Ovary (tissue), 9 donors: ENCODE results near the gene YY1. TPM values are rescaled to one million over a fixed set of nuclear protein-coding genes. Genes with fewer than 3 reads are reported as not detected.

Experiments
- DNase-seq, 5 donors: peaks; one replicate each; pipeline ENCODE4 v3.0.0-alpha.2; 2019 to 2020
- H3K27ac ChIP-seq, 2 donors: fragments of 200-600 bp; one replicate each; pipeline versions ENCODE4 v1.5.1 to v1.8.0; 2019 to 2022
- H3K27me3 ChIP-seq: fragments of 200-600 bp; one replicate; pipeline ENCODE4 v1.8.0; 2022
- H3K36me3 ChIP-seq: fragments of 200-600 bp; sonication (generic); one replicate; pipeline ENCODE4 v1.5.1; 2019
- H3K4me1 ChIP-seq: one replicate; pipeline ENCODE4 v1.8.1; 2013; ENCODE audit warnings: mild to moderate bottlenecking, moderate library complexity; ENCODE audit not compliant: insufficient read depth
- H3K4me3 ChIP-seq: fragments of 200-600 bp; sonication (generic); one replicate; pipeline ENCODE4 v1.5.1; 2017
- H3K9me3 ChIP-seq, 2 donors: fragments of 200-600 bp in 1 of 2; sonication (generic) in 1 of 2; one replicate each; pipeline versions ENCODE4 v1.5.1 to v1.8.1; 2013 to 2019; ENCODE audit warnings: mild to moderate bottlenecking in 1 of 2, moderate library complexity in 1 of 2
- CTCF ChIP-seq, 3 donors: fragments of 450-650 bp in 2 of 3; fragments of 200-600 bp in 1 of 3; IDR thresholded peaks; one replicate each; pipeline versions ENCODE4 v1.5.1 to v1.8.0; 2016 to 2022; ENCODE audit warnings: antibody characterized with exemption in 3 of 3, mild to moderate bottlenecking in 1 of 3
- EP300 ChIP-seq: sonication (generic); formaldehyde crosslinking; IDR thresholded peaks from one replicate; pipeline ENCODE4 v1.6.1; 2017; ENCODE audit warnings: antibody characterized with exemption
- POLR2A ChIP-seq: fragments of 450-650 bp; IDR thresholded peaks from one replicate; pipeline ENCODE4 v1.6.1; 2017; ENCODE audit warnings: antibody characterized with exemption, mild to moderate bottlenecking, moderate library complexity
- WGBS, 3 donors: extraction: QIAGEN DNeasy Blood & Tissue Kit in 1 of 3; methylation state at CpG; one replicate each; pipeline versions ENCODE4 v1.1.5 to v1.1.7; 2013 to 2017; 5-methylcytosine and 5-hydroxymethylcytosine counted together
- intact Hi-C, 4 donors: fragments of 100-400 bp; cut with DNase I; formaldehyde crosslinking; loops; one replicate each; pipeline versions ENCODE4 v1.11.0 to v1.15.1; 2022 to 2023
- polyA plus RNA-seq, 2 donors: library from polyadenylated mRNA; stranded (reverse); fragments of 200-250 nt in 1 of 2; fragments of 350-450 nt in 1 of 2; fragmentation: Illumina TruSeq in 1 of 2; extraction: RNeasy Lipid Tissue Mini Kit (QIAGEN cat#74804) in 1 of 2; gene quantifications; one replicate each; pipeline ENCODE4 v1.2.3, GENCODE V29; 2013 to 2014
- total RNA-seq, 7 donors: library from RNA; depleted of rRNA in 2 of 7; stranded (reverse); fragments of >200 nt in 2 of 7; fragmentation: NEBNext Ultra II Directional in 3 of 7; extraction: Animal tissue kit (Norgen Biotek cat#: 25700) in 3 of 7; gene quantifications; one replicate each; pipeline versions ENCODE4 v1.1.0 to v1.2.4, GENCODE V29; 2016 to 2023
- donor health status: DM: no; HTN: no; CAD: no; lungs with moderate emphysema.
- donor health status: DM: no; HTN: no; CAD: no.
- donor health status: Bipolar disorder and iron deficiency.
- donor health status: DM: yes; HTN: yes; CAD: no.
- donor health status: DM: no; HTN: no; CAD: no.
- donor health status: DM: yes; HTN: yes; CAD: no.

The YY1 gene
- total and polyA plus RNA-seq, 9 donors: 24.1 to 75.8 (median 58.1) TPM

- WGBS, 3 donors: 43 to 58% (median 47%) methylated on average over 10 of the region's 10 CpGs
- TF ChIP-seq CTCF (IDR thresholded peaks at IDR 0.05) (no peak), POLR2A (no peak), EP300 (no peak)
- Histone ChIP-seq H3K4me1 (no peaks in the 10 kb centered on the region), H3K27me3 (no peaks in the 10 kb centered on the region), H3K9me3 (no peaks in the 10 kb centered on the region), H3K27ac (no peak overlapping the region), H3K36me3 (no peaks in the 10 kb centered on the region), H3K4me3 (no peak overlapping the region)
- DNase-seq: no peak
- intact Hi-C loops: loop anchor here in 1 of 4 donors (5.0 kb wide), 1 partner anchor 71 kb away; no protein-coding TSS in a partner anchor
These were observed 74.0 kb downstream of the YY1 start for GRCh38 chr14:100312877-100313400.

- no peak for DNase-seq
- TF ChIP-seq POLR2A: no peak
- TF ChIP-seq EP300: no peak
- no peak for TF ChIP-seq CTCF (IDR thresholded peaks at IDR 0.05)
- WGBS, 3 donors: 62 to 73% (median 73%) methylated on average over 25 to 26 of the region's 26 CpGs
- Histone ChIP-seq H3K9me3 (no peaks in the 10 kb centered on the region), H3K36me3 (no peaks in the 10 kb centered on the region), H3K27ac (no peak overlapping the region), H3K27me3 (no peaks in the 10 kb centered on the region), H3K4me1 (no peaks in the 10 kb centered on the region), H3K4me3 (no peak overlapping the region)
- intact Hi-C loops: loop anchor here in 1 of 4 donors (5.0 kb wide), 1 partner anchor 71 kb away; no protein-coding TSS in a partner anchor
These were observed 74.7 kb downstream of the YY1 start for GRCh38 chr14:100313464-100314230.

- Histone ChIP-seq H3K9me3 (no peaks in the 10 kb centered on the region), H3K4me1 (no peaks in the 10 kb centered on the region), H3K4me3 (no peak overlapping the region), H3K27me3 (no peaks in the 10 kb centered on the region), H3K27ac (no peak overlapping the region), H3K36me3 (no peaks in the 10 kb centered on the region)
- intact Hi-C loops: loop anchor here in 1 of 4 donors (5.0 kb wide), 1 partner anchor 72 kb away; no protein-coding TSS in a partner anchor
- WGBS, 3 donors: 82 to 90% (median 83%) methylated on average over 6 of the region's 6 CpGs
- TF ChIP-seq CTCF (IDR thresholded peaks at IDR 0.05) (no peak), POLR2A (no peak), EP300 (no peak)
- DNase-seq: no peak
These were observed 75.8 kb downstream of the YY1 start for GRCh38 chr14:100314724-100315123.

GRCh38 chr14:100317389-100317788 lies 78.4 kb downstream of the YY1 start:
- Histone ChIP-seq H3K4me1 (no peaks in the 10 kb centered on the region), H3K27ac (no peak overlapping the region), H3K27me3 (no peaks in the 10 kb centered on the region), H3K4me3 (no peak overlapping the region), H3K9me3 (no peaks in the 10 kb centered on the region), H3K36me3 (no peaks in the 10 kb centered on the region)
- intact Hi-C loops: no loop called here
- TF ChIP-seq EP300: no peak
- TF ChIP-seq CTCF (IDR thresholded peaks at IDR 0.05): no peak
- TF ChIP-seq POLR2A: no peak
- WGBS, 3 donors: 74 to 85% (median 83%) methylated on average over 6 of the region's 6 CpGs
- DNase-seq: no peak
